Mesothelial cell of epicardium (in vitro differentiated cells): Measurements from ENCODE around the gene RPS6KB2. TPM values are rescaled to one million over a fixed set of nuclear protein-coding genes. Genes with fewer than 3 reads are reported as not detected.

Experiments used
- DNase-seq, 2 experiments: peaks; one replicate each; pipeline ENCODE4 v3.0.0; 2021; ENCODE audit warnings: low spot score in 2 of 2; ENCODE audit not compliant: unreplicated experiment in 2 of 2
- H3K27ac Mint-ChIP-seq: 2 replicates; pipeline ENCODE4 v1.8.0; 2021; ENCODE audit warnings: mixed read lengths
- H3K27me3 Mint-ChIP-seq: 2 replicates; pipeline ENCODE4 v1.8.0; 2021; ENCODE audit warnings: low read depth, mixed read lengths
- H3K36me3 Mint-ChIP-seq: 2 replicates; pipeline ENCODE4 v1.8.0; 2021; ENCODE audit warnings: mixed read lengths
- H3K4me1 Mint-ChIP-seq: 2 replicates; pipeline ENCODE4 v1.8.0; 2021; ENCODE audit warnings: mixed read lengths
- H3K4me3 Mint-ChIP-seq: 2 replicates; pipeline ENCODE4 v1.8.0; 2021; ENCODE audit warnings: mild to moderate bottlenecking, moderate library complexity, mixed read lengths
- H3K9me3 Mint-ChIP-seq: 2 replicates; pipeline ENCODE4 v1.8.0; 2021; ENCODE audit warnings: mixed read lengths
- total RNA-seq: library from RNA; stranded (reverse); gene quantifications from 3 replicates; pipeline ENCODE4 v1.2.1, GENCODE V29; 2021
- TF ChIP-seq, protein P1 (sequence below): fragments of 200-600 bp; sonication (generic); IDR thresholded peaks from one replicate; pipeline ENCODE4 v1.5.0; 2021; ENCODE audit warnings: antibody characterized with exemption; ENCODE audit not compliant: unreplicated experiment

RPS6KB2 gene
- total RNA-seq, 1 donor from 2014 or later = 59.7 TPM

DNA sequence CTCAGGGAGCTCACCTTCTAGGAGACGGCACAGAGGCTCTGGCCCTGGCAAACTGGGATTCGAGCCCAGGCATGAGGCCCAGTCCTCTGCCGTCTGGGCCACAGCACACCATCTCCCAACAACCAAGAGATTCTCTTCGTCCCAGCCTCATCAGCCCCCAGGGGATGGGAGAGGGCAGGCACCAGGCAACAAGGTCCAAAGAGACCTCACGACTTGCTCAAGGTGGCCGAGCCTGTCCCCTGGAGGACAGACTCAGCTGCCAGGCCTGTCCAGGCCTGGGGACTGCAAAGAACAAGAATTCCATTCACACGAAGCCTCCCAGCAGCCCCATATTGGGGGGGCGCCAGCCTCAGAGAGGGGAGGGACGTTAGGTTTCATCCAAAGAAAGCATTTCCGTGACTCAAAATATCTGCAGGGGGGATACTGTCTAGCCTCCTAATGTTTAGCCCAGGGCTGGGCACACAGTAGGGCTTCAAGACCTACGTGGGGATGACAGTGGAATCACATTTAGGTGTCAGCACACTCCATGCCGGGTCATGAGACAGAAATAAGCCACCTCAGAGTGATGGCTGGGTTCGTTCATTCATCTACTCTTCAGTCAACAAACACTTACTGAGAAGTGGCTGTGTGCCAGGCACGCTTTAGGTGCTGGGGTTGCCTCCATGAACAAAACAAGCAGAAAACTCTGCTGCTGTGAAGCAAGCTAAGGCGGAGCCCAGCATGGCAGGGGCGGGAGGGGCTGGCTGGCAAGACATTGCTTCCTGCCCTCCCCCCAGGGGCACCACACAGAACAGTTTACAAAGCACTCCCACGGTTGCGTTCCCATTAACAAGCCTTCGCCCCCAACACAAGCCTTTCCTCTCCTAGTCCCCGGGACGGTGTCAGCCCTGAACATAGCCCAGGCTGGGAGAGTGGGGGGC is 11.6 kb upstream of the RPS6KB2 start:
- Mint-ChIP-seq H3K36me3 (no peaks in the 10 kb centered on the region), H3K9me3 (no peaks in the 10 kb centered on the region), H3K27me3 (peaks cover 38% of the 10 kb centered on the region), H3K4me1 (peaks cover 27% of the 10 kb centered on the region), H3K4me3 (peak overlapping the region; percentile 62), H3K27ac (peak overlapping the region; percentile 83)
- TF ChIP-seq, protein P1, sequence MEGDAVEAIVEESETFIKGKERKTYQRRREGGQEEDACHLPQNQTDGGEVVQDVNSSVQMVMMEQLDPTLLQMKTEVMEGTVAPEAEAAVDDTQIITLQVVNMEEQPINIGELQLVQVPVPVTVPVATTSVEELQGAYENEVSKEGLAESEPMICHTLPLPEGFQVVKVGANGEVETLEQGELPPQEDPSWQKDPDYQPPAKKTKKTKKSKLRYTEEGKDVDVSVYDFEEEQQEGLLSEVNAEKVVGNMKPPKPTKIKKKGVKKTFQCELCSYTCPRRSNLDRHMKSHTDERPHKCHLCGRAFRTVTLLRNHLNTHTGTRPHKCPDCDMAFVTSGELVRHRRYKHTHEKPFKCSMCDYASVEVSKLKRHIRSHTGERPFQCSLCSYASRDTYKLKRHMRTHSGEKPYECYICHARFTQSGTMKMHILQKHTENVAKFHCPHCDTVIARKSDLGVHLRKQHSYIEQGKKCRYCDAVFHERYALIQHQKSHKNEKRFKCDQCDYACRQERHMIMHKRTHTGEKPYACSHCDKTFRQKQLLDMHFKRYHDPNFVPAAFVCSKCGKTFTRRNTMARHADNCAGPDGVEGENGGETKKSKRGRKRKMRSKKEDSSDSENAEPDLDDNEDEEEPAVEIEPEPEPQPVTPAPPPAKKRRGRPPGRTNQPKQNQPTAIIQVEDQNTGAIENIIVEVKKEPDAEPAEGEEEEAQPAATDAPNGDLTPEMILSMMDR = no peak
- no peak for DNase-seq

DNA sequence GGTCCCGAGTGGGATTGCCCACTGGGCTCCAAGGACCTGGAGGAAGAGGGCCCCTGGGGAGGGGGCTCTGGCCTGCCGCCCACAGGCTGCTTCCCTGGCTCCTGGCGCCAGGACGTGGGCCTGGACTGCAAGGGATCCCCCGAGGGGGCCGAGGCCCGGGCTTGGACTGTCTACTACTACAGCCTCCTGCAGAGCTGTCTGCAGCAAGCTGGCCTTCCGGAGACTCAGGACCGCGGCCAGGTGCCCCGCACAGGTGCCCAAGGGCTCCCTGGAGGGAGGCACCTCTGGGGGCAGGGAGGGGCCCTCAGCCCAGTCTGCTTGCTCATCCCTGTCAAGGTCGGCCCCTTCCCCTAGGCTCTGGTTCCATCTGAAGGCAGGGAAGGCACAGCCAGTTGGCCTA is 10.9 kb upstream of the RPS6KB2 start:
- H3K4me3 Mint-ChIP-seq = no peak overlapping the region

DNA sequence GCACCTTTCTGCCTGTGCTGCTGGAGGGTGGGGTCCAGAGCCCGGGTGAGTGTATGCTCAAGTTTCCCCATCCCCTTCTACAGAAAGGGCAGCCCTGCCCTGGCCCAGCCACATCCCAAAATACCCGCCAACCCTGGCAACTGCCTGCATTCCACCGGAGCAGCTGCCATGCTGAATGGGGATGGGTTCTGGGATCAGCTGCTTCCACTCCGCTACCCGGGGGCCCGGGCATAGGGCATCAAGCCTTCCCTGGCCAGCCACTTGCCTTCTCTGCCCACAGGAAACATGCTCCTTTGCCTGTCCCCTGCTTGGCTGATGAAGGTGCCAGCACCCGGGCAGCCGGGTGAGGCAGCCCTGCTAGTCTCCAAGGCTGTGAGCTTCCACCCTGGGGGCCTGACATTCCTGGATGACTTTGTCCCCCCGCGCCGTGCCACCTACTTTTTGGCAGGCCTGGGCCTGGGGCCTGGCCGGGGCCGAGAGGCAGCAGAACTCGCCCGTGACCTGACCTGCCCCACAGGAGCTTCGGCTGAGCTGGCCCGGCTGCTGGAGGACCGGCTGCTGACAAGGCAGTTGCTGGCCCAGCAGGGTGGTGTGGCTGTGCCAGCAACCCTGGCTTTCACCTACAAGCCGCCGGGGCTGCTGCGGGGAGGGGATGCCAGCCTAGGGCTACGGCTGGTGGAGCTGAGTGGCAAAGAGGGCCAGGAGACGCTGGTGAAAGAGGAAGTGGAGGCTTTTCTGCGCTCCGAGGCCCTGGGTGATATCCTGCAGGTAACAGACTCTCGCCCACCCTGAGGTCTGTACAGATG is 9.6 kb upstream of the RPS6KB2 start:
- no peak for DNase-seq
- H3K27me3 Mint-ChIP-seq = peaks cover 20% of the 10 kb centered on the region
- no peak overlapping the region for H3K4me3 Mint-ChIP-seq
- H3K9me3 Mint-ChIP-seq = no peaks in the 10 kb centered on the region
- TF ChIP-seq, protein P1 = no peak
- peaks cover 23% of the 10 kb centered on the region for H3K4me1 Mint-ChIP-seq
- no peak overlapping the region for H3K27ac Mint-ChIP-seq
- H3K36me3 Mint-ChIP-seq = no peaks in the 10 kb centered on the region

More for the DNA sequence above, 10.9 kb upstream of the RPS6KB2 start:
- no peaks in the 10 kb centered on the region for H3K9me3 Mint-ChIP-seq
- no peak for DNase-seq
- TF ChIP-seq, protein P1 = no peak
- H3K27me3 Mint-ChIP-seq = peaks cover 30% of the 10 kb centered on the region
- no peaks in the 10 kb centered on the region for H3K36me3 Mint-ChIP-seq
- no peak overlapping the region for H3K27ac Mint-ChIP-seq
- H3K4me1 Mint-ChIP-seq = peaks cover 27% of the 10 kb centered on the region

DNA sequence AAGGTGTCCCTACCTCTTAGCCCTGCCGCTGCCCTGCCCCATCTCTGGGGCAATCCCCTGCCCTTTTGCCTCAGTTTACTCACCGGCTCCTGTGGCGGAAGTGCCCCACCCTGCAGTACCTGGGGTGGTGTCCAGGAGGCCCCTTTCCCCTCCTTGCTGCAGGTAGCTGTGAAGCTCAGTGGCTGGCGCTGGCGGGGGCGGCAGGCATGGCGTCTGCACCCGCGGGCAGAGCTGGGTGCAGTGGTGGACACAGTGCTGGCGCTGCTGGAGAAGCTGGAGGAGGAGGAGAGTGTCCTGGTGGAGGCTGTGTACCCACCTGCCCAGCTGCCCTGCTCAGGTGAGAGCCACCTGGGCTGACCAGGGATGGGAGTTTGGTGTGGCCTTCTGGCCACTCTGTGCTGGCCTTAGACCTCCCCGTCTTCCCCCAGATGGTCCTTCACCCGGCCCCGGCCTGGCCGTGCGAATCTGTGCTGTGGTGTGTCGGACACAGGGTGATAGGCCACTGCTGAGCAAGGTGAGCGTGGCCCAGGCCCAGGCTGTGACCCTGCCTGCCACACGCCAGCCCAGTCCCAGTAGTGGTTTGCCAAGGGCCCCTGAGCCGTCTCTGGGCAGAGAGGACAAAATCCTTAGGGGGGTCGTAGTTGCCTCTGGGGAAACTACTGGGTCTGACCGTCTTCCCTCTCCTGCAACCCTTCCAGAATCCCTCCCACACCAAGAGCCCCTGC is 8.8 kb upstream of the RPS6KB2 start:
- H3K27me3 Mint-ChIP-seq = peaks cover 17% of the 10 kb centered on the region
- no peaks in the 10 kb centered on the region for H3K36me3 Mint-ChIP-seq
- peaks cover 23% of the 10 kb centered on the region for H3K4me1 Mint-ChIP-seq
- TF ChIP-seq, protein P1 = no peak
- no peak overlapping the region for H3K27ac Mint-ChIP-seq
- DNase-seq = no peak
- peak overlapping the region; percentile 63 for H3K4me3 Mint-ChIP-seq
- H3K9me3 Mint-ChIP-seq = no peaks in the 10 kb centered on the region

DNA sequence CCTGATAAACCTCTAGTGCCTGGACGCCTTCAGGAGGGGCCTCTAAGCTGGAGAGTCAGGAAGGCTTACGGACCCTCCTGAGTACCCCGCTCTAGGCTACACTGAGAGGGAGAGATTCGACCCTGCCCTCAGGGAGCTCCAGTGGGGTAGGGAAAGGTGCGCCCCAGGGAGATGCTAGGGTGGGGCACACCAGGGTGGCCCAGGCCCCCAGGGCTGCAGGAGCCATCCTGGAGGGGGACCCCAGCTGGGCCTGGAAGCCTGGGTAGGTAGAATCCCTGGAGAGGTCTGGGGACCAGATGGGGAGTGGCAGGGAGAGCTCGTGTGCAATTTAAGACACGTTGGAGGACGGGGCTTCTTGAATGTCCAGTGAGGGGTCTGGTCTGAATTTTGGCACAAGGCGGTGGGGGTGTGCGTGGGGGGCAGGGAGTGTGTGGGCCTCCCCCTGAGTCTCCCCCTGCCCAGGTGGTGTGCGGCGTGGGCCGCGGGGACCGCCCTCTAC is 8.1 kb upstream of the RPS6KB2 start:
- peaks cover 12% of the 10 kb centered on the region for H3K27me3 Mint-ChIP-seq
- TF ChIP-seq, protein P1 = no peak
- H3K27ac Mint-ChIP-seq = peak overlapping the region; percentile 53
- no peak for DNase-seq
- H3K4me1 Mint-ChIP-seq = peaks cover 22% of the 10 kb centered on the region
- no peaks in the 10 kb centered on the region for H3K36me3 Mint-ChIP-seq
- H3K9me3 Mint-ChIP-seq = no peaks in the 10 kb centered on the region
- peak overlapping the region; percentile 63 for H3K4me3 Mint-ChIP-seq
